ENCODE data around the gene CDKL2. TPM values are rescaled to one million over a fixed set of nuclear protein-coding genes. Genes with fewer than 3 reads are reported as not detected.

Gene CDKL2
- total and polyA plus RNA-seq, 2 of the 8 experiments (the other 6 are each of a cell fraction or from before 2014, with no cell fraction given) = 1.4 to 2.1 TPM

DNA sequence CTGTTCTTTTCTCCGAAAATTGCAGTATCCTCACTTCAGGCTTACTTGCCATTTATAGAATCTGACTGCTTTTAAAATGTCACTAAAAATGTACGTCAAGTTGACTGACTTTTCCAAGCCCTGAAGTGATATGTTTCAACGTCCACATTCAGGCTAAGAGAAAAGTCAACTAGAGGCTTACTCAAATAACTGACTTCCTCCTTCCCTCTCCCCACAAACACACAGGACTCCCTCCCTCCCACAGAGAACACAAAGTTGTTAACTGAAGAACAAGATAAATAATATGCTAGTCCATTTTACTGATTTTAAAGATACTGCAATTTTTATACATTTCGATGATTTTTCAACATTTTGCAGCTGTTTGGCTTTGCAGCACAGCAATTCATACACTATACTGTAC lies 13.8 kb upstream of the CDKL2 start:
- Histone ChIP-seq H3K79me1 (ENCODE audit: low read depth, low read length) (peaks cover 2% of the 10 kb centered on the region; the same call in 1 of the 2 replicates), H3K36me3 (ENCODE audit: control insufficient read depth in 2 of 4, insufficient read depth in 4 of 4, low read length in 3 of 4) (peaks cover 21 to 76% (median 54%) of the 10 kb centered on the region in 4 experiments)
- CTCF ChIA-PET (ENCODE audit: partially characterized antibody) = interaction anchor here (1.1 kb wide), 2 partner anchors 10 to 80 kb away, joined by 4 to 5 read pairs; partner anchors contain the start of gene USO1
- TF ChIP-seq RAD21 (IDR thresholded peaks at IDR 0.05 in 1 of 2, conservative IDR thresholded peaks at IDR 0.05 in 1 of 2; ENCODE audit: low read depth in 2 of 2, low read length in 2 of 2) (no peak), TAF1 (IDR thresholded peaks at IDR 0.05; ENCODE audit: low read depth, low read length) (no peak), SIRT6 (IDR thresholded peaks at IDR 0.05; ENCODE audit: low read length) (no peak), BRCA1 (IDR thresholded peaks at IDR 0.05; ENCODE audit: low read depth, low read length) (no peak), RBBP5 (IDR thresholded peaks at IDR 0.05; ENCODE audit: borderline replicate concordance, low read depth, low read length) (no peak), RNF2 (IDR thresholded peaks at IDR 0.05; ENCODE audit: borderline replicate concordance, low read depth, low read length, missing control alignments, poor library complexity, severe bottlenecking) (no peak), CEBPB (IDR thresholded peaks at IDR 0.05; ENCODE audit: low read depth, low read length) (no peak), RXRA (IDR thresholded peaks at IDR 0.05; ENCODE audit: insufficient read depth, low read depth, low read length) (no peak), RFX5 (IDR thresholded peaks at IDR 0.05; ENCODE audit: borderline replicate concordance, low read depth, low read length) (no peak), KDM4A (IDR thresholded peaks at IDR 0.05; ENCODE audit: low read depth, low read length, severe bottlenecking) (no peak)
- TF ChIP-seq, protein P1, sequence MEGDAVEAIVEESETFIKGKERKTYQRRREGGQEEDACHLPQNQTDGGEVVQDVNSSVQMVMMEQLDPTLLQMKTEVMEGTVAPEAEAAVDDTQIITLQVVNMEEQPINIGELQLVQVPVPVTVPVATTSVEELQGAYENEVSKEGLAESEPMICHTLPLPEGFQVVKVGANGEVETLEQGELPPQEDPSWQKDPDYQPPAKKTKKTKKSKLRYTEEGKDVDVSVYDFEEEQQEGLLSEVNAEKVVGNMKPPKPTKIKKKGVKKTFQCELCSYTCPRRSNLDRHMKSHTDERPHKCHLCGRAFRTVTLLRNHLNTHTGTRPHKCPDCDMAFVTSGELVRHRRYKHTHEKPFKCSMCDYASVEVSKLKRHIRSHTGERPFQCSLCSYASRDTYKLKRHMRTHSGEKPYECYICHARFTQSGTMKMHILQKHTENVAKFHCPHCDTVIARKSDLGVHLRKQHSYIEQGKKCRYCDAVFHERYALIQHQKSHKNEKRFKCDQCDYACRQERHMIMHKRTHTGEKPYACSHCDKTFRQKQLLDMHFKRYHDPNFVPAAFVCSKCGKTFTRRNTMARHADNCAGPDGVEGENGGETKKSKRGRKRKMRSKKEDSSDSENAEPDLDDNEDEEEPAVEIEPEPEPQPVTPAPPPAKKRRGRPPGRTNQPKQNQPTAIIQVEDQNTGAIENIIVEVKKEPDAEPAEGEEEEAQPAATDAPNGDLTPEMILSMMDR (IDR thresholded peaks at IDR 0.05; ENCODE audit: control extremely low read depth in 1 of 3, insufficient read depth in 1 of 3, low read depth in 1 of 3, low read length in 3 of 3) = no peak

More for the DNA sequence above, 13.8 kb upstream of the CDKL2 start:
- Histone ChIP-seq H4K20me1 (replicated peaks in 1 of 2; ENCODE audit: control insufficient read depth in 1 of 2, insufficient read depth in 2 of 2, low read length in 2 of 2) (peaks cover 0 to 3% of the 10 kb centered on the region in 2 experiments), H4K8ac (ENCODE audit: extremely low read depth, insufficient read depth, low read length) (no peak overlapping the region), H3K4me1 (replicated peaks in 1 of 4; ENCODE audit: control insufficient read depth in 3 of 4, insufficient read depth in 4 of 4, low read length in 3 of 4) (no peaks in the 10 kb centered on the region), H3K27me3 (replicated peaks in 1 of 4; ENCODE audit: control insufficient read depth in 3 of 4, extremely low read depth in 1 of 4, insufficient read depth in 3 of 4, low read length in 3 of 4) (no peaks in the 10 kb centered on the region), H3K14ac (ENCODE audit: insufficient read length) (no peak overlapping the region), H3K23me2 (ENCODE audit: low read depth, low read length) (no peaks in the 10 kb centered on the region), H2BK12ac (ENCODE audit: low read depth, low read length) (no peak overlapping the region), H3K9ac (replicated peaks in 1 of 4; ENCODE audit: extremely low read depth in 1 of 4, low read depth in 3 of 4, low read length in 3 of 4) (no peak overlapping the region), H4K91ac (replicated peaks; ENCODE audit: insufficient read length, low read length) (no peak overlapping the region), H2BK120ac (replicated peaks; ENCODE audit: low read depth, low read length) (no peak overlapping the region), H3K4me3 (ENCODE audit: extremely low read depth in 1 of 4, insufficient read depth in 2 of 4, low read depth in 3 of 4, low read length in 4 of 4) (no peak overlapping the region), H3K79me2 (ENCODE audit: control insufficient read depth in 1 of 2, insufficient read depth in 2 of 2, low read length in 2 of 2) (peaks cover 0 to 5% of the 10 kb centered on the region in 2 experiments; a peak in 1 of 4 replicates), H3K9me3 (ENCODE audit: insufficient read depth in 2 of 2, low read depth in 1 of 2, low read length in 1 of 2) (no peaks in the 10 kb centered on the region), H3K18ac (ENCODE audit: extremely low read depth, low read length) (no peak overlapping the region), H3K23ac (ENCODE audit: insufficient read length) (no peak overlapping the region), H2BK5ac (ENCODE audit: low read depth, low read length) (no peak overlapping the region), H3K56ac (replicated peaks; ENCODE audit: insufficient read length, low read depth, low read length) (no peak overlapping the region), H4K5ac (ENCODE audit: insufficient read length, low read depth, low read length) (no peak overlapping the region), H2BK15ac (ENCODE audit: low read length) (no peak overlapping the region), H3K4ac (replicated peaks; ENCODE audit: insufficient read length, low read depth, low read length) (no peak overlapping the region), H3K4me2 (ENCODE audit: insufficient read depth in 1 of 2, low read depth in 2 of 2, low read length in 2 of 2) (no peak overlapping the region), H2BK20ac (ENCODE audit: low read length) (no peak overlapping the region), H3K27ac (ENCODE audit: low read depth, low read length) (no peak overlapping the region), H2AK5ac (ENCODE audit: low read depth, low read length) (no peak overlapping the region), H2AFZ (ENCODE audit: low read length) (no peak overlapping the region)
- FAIRE-seq (peak; percentile 45), DNase-seq (ENCODE audit: low read depth in 1 of 2, low spot score in 2 of 2) (no peak)
- POLR2A ChIA-PET (ENCODE audit: partially characterized antibody) = interaction anchor here (0.9 to 1.5 kb wide), 4 partner anchors 11 to 80 kb away, joined by 3 read pairs; partner anchors contain the start of gene USO1
- WGBS, 2 experiments (ENCODE audit: extremely low coverage in 1 of 2, insufficient coverage in 1 of 2, insufficient read length in 1 of 2, insufficient replicate concordance in 2 of 2, low coverage in 1 of 2, low lambda C conversion rate in 2 of 2, missing lambda C conversion rate in 1 of 2) = 93% methylated on average over 4 of the region's 4 CpGs; no CpG with 5 or more reads in 1 of the 2 experiments

Measured in H1 (cell line).